ENCODE data around the gene TSPOAP1.

TSPOAP1 gene

DNA sequence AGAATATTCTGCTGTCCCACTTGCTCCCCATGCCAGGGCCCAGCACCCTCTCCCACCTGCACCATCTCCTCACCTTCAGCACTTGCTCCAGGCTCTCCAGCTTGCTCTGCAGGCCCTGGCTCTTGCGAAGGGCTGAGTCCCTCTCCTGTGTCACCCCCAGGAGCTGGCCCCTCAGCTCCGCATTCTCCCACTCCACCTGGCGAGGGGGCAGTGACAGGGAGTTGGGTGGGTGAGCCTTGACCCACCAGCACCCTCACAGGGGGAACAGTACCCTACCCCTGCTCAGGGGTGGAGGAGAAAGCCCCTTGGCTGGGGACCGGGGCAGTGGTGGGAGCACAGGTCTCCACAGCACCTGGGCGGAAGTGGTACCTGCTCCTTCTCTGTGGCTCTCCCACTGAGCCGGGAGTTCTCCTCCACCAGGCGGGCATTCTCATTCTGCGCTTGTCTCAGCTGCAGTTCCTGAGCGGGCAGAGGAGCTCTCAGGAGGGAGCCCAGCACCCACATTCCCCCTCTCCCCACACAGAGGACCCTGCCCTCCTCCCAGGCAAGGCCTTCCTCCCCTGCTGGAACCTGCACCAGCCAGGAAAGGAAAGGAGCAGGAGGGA is 5.9 kb downstream of the TSPOAP1 start:
- Histone ChIP-seq H3K36me3 (ENCODE audit: control insufficient read depth, low read depth, low read length) (no peaks in the 10 kb centered on the region), H3K9me3 (ENCODE audit: control insufficient read depth, low read depth, low read length) (no peaks in the 10 kb centered on the region), H3K9ac (ENCODE audit: low read length) (no peak overlapping the region), H3K27me3 (ENCODE audit: control insufficient read depth, insufficient read depth, low read length) (peaks cover 12% of the 10 kb centered on the region), H3K4me1 (ENCODE audit: control insufficient read depth, low read depth, low read length) (peaks cover 16% of the 10 kb centered on the region), H3K4me3 (ENCODE audit: low read length) (no peak overlapping the region), H3K27ac (ENCODE audit: low read length) (no peak overlapping the region)

DNA sequence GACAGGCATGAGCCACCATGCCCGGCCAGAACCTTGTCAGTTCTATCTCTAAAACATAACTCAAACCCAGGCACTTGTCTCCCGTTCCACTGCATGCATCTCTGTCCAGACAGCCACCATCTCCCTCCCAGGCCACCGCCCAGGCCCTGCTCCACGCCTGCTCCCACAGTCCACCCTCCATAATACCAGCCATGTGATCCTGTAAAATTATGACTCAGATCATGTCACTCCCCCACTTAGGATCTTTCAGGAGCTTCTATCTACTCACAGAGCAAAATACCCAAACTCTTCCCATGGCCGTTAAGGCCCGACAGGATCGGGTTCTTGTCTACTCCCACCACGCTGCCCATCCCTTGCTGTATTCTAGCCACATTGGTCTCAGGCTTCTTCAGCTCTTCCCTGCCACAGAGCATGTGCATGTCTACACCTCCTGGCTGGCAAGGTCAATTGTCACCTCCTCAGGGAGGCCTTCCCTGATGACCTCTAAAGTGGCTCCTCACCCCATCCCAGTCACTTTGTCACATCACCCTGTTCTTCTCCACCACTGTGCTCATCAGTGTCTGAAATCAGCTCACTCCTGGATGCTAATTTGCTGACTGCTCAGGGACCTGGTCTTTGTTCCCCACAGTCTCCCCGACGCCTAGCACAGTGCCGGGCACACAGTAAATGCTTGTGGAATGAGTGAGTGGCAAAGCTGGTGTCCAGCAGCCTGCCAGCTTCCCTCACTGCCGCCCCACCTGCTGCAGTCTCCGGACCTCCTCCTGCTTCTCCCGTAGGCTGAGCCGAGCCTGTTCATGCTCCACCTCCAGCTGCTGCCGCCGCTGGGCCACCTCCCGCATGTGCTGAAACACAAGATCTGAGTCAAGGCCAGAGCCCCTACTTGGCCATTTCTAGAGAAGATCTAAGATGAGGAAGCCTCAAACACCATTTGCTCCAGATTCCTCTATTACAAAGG is 6.7 kb downstream of the TSPOAP1 start:
- no peak overlapping the region for H3K9ac ChIP-seq (ENCODE audit: low read length)
- no peaks in the 10 kb centered on the region for H3K9me3 ChIP-seq (ENCODE audit: control insufficient read depth, low read depth, low read length)
- H3K27ac ChIP-seq (ENCODE audit: low read length) = no peak overlapping the region
- H3K4me3 ChIP-seq (ENCODE audit: low read length) = no peak overlapping the region
- H3K4me1 ChIP-seq (ENCODE audit: control insufficient read depth, low read depth, low read length) = peaks cover 16% of the 10 kb centered on the region
- peaks cover 12% of the 10 kb centered on the region for H3K27me3 ChIP-seq (ENCODE audit: control insufficient read depth, insufficient read depth, low read length)
- no peaks in the 10 kb centered on the region for H3K36me3 ChIP-seq (ENCODE audit: control insufficient read depth, low read depth, low read length)

DNA sequence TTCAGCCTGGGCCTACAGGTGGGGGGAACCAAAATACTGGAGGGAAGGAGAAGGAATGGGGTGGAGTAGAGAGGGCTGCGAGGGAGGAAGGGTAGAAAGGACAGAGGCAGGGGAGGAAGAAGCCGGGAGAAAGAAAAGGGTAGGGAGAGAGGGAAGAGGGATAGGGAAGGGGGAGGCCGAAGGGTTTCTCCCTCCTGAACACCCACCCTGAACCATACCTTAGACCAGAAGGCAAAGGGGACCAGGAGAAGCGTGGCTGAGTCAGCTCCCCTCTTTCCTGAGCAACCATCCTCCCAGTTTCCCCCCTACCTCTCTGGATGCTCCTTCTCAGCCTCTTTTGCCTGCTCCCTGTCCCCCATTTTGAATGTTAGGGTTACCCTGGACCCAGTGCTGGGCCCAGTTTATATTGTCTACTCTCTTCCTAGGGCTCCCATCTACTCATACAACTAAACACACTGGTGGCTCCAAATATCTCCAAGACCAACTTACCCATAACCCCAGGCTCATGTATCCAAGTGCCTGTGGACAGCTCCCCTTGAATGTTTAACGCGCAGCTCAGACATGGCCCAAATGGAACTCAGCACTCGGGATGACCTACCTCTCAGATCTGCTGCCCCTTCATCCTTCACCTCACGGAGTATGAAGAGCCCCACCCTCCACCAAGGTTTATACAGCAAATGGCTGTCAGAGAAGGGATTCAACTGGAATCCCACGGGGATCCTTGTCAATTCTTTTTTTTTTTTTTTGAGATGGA is 7.8 kb downstream of the TSPOAP1 start:
- Histone ChIP-seq H3K27ac (ENCODE audit: low read length) (no peak overlapping the region), H3K4me1 (ENCODE audit: control insufficient read depth, low read depth, low read length) (peaks cover 13% of the 10 kb centered on the region), H3K9ac (ENCODE audit: low read length) (no peak overlapping the region), H3K4me3 (ENCODE audit: low read length) (no peak overlapping the region), H3K9me3 (ENCODE audit: control insufficient read depth, low read depth, low read length) (no peaks in the 10 kb centered on the region), H3K36me3 (ENCODE audit: control insufficient read depth, low read depth, low read length) (no peaks in the 10 kb centered on the region), H3K27me3 (ENCODE audit: control insufficient read depth, insufficient read depth, low read length) (peaks cover 12% of the 10 kb centered on the region)

DNA sequence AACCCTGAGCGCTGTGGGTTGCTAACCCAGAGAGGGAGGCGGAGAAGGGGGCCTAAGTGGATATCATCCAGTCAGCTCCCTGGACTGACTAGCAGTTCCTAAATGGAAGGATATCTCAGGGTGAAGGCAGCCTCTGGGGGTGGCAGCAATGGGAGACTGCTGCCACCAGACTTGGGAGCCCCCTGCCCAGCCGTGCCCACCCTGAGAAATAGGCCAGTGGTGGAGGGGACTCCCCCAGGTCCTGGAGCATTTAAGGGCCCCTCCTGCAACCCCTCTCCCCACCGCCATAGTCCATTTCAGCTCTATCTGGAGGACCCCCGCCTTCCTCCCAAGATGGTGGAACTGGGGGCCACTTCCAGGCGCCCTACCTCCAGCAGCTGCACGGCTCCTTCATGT is 8.4 kb downstream of the TSPOAP1 start:
- Histone ChIP-seq H3K9ac (ENCODE audit: low read length) (no peak overlapping the region), H3K27ac (ENCODE audit: low read length) (no peak overlapping the region), H3K36me3 (ENCODE audit: control insufficient read depth, low read depth, low read length) (no peaks in the 10 kb centered on the region), H3K27me3 (ENCODE audit: control insufficient read depth, insufficient read depth, low read length) (peaks cover 12% of the 10 kb centered on the region), H3K4me3 (ENCODE audit: low read length) (no peak overlapping the region), H3K9me3 (ENCODE audit: control insufficient read depth, low read depth, low read length) (no peaks in the 10 kb centered on the region), H3K4me1 (ENCODE audit: control insufficient read depth, low read depth, low read length) (peaks cover 10% of the 10 kb centered on the region)

DNA sequence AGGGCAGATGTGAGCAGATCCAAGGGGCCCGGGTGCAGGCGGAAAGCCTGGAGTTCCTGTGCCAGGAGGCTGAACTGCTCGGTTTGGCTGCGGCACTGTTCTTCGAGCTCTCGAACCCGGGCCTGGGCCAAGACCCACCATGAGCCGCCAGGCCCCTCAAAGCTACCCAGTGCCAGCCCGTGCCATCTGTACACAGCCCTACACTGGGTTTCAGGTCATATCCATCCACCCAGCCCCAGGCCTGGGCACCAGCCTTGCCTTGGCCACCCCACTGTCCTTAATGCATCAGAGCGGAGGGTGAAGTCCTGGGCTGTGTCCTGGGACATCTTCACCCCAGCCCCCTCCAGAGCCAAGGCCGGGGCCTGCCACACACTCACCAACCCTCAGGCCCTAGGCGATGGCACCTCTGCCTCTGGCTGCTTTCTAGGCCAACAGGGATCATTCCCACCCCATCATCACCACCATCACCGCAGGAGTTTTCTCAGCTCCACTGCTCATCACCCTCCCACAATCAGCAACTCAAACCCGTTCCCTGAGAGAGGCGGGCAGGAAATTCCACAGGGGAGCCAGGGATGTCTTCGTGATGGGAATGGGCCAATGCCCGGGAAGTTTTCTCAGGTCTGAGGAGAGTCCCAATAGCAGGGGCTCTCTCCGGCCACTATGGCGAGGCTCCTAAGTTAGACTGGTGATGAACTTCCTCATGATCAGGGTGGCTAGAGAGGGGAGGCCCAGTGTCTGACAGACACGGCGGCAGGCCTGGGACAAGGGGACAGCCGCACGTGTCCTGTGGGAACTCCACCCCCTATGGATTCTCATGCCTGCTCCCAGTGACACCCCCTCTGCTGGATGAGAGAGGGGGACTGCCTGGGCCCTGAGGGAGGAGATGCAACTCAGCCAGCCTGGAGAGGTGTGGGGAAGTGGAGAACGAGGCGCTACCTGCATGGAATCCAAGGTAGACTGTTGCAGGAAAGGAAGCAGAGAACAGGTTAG is 9.1 kb downstream of the TSPOAP1 start:
- no peaks in the 10 kb centered on the region for H3K9me3 ChIP-seq (ENCODE audit: control insufficient read depth, low read depth, low read length)
- no peak overlapping the region for H3K27ac ChIP-seq (ENCODE audit: low read length)
- no peaks in the 10 kb centered on the region for H3K36me3 ChIP-seq (ENCODE audit: control insufficient read depth, low read depth, low read length)
- no peak overlapping the region for H3K9ac ChIP-seq (ENCODE audit: low read length)
- no peak overlapping the region for H3K4me3 ChIP-seq (ENCODE audit: low read length)
- peaks cover 8% of the 10 kb centered on the region for H3K27me3 ChIP-seq (ENCODE audit: control insufficient read depth, insufficient read depth, low read length)
- H3K4me1 ChIP-seq (ENCODE audit: control insufficient read depth, low read depth, low read length) = peaks cover 6% of the 10 kb centered on the region

DNA sequence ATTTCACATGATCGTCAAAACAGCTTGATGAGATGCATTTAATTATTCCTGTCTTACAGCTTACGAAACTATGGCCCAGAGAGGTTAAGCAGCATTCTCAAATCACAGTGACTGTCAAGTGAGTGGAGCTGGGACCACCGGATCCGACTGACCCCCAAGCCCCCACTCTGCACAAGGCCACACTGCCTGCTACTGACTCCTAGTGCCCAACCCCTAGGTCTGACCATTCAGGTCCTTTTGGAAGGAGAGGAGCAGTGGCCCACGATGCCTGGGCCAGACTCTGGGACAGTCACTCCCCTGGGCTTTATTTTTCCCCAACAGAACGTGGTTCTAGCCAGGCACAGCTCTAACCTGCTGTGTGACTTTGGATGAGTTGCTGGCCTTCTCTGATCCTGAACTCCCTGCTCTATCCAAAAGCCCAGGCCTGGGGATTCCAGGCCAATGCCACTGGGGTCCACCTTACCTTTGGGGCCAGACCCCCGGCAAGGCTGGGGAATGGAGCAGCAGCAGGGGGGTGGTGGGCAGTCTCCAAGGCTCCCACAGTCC is 9.9 kb downstream of the TSPOAP1 start:
- Histone ChIP-seq H3K36me3 (ENCODE audit: control insufficient read depth, low read depth, low read length) (no peaks in the 10 kb centered on the region), H3K9ac (ENCODE audit: low read length) (no peak overlapping the region), H3K4me1 (ENCODE audit: control insufficient read depth, low read depth, low read length) (peaks cover 1% of the 10 kb centered on the region), H3K9me3 (ENCODE audit: control insufficient read depth, low read depth, low read length) (no peaks in the 10 kb centered on the region), H3K27me3 (ENCODE audit: control insufficient read depth, insufficient read depth, low read length) (peaks cover 3% of the 10 kb centered on the region), H3K4me3 (ENCODE audit: low read length) (no peak overlapping the region), H3K27ac (ENCODE audit: low read length) (no peak overlapping the region)

DNA sequence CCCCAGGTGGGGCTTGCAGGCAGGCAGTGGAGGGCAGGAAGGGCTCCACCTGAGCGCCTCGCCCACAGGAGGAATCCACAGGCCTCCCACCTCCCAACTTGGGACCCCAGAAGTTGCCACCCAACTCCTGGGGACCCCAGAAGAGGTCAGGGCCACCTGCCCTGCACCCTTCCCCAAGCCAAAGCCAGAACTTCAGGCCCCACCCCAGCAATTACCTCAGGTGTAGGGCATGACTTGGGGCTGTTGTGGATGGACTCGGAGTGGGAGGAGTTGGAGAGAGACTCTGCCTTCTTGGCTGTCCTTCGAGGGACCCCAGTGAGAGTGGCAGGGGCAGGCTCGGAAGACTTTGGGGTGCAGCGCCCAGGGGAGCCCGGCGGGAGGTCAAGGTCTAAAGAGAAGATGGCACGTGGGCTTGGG is 10.5 kb downstream of the TSPOAP1 start:
- no peaks in the 10 kb centered on the region for H3K36me3 ChIP-seq (ENCODE audit: control insufficient read depth, low read depth, low read length)
- no peaks in the 10 kb centered on the region for H3K4me1 ChIP-seq (ENCODE audit: control insufficient read depth, low read depth, low read length)
- no peaks in the 10 kb centered on the region for H3K9me3 ChIP-seq (ENCODE audit: control insufficient read depth, low read depth, low read length)
- H3K27me3 ChIP-seq (ENCODE audit: control insufficient read depth, insufficient read depth, low read length) = no peaks in the 10 kb centered on the region
- H3K4me3 ChIP-seq (ENCODE audit: low read length) = no peak overlapping the region
- H3K9ac ChIP-seq (ENCODE audit: low read length) = no peak overlapping the region
- H3K27ac ChIP-seq (ENCODE audit: low read length) = no peak overlapping the region

DNA sequence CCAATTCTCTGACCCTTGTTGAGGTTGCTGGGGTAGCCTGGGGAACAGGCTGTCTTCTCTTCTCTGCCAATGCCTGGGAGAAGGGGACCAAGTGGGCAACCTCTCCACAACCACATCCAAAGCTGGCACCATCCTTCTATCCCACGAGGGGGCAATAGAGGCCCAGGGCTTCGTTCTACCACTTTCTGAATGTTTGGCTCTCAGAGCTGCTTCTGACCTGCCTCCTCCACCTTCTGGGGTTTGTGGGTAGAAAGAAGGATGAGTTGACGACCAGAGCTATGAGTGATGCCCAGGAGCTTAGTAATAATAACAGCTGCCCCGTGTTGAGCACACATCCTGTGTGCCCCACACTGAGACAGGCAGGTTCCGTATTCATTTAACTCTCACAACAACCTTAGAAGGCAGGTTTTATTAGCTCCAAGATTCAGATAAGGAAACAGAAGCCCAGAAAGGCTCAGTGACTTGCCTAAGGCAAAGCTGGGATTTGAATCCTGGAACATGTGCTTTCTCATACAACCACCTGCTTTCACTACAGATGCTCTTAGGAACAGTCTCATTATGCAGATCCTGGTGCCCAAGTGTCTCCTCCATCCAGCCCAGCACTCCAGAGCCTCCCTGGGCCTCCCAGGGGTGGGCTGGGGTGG is 11.1 kb downstream of the TSPOAP1 start:
- Histone ChIP-seq H3K27ac (ENCODE audit: low read length) (no peak overlapping the region), H3K4me1 (ENCODE audit: control insufficient read depth, low read depth, low read length) (no peaks in the 10 kb centered on the region), H3K9ac (ENCODE audit: low read length) (no peak overlapping the region), H3K36me3 (ENCODE audit: control insufficient read depth, low read depth, low read length) (no peaks in the 10 kb centered on the region), H3K27me3 (ENCODE audit: control insufficient read depth, insufficient read depth, low read length) (no peaks in the 10 kb centered on the region), H3K9me3 (ENCODE audit: control insufficient read depth, low read depth, low read length) (no peaks in the 10 kb centered on the region), H3K4me3 (ENCODE audit: low read length) (no peak overlapping the region)

DNA sequence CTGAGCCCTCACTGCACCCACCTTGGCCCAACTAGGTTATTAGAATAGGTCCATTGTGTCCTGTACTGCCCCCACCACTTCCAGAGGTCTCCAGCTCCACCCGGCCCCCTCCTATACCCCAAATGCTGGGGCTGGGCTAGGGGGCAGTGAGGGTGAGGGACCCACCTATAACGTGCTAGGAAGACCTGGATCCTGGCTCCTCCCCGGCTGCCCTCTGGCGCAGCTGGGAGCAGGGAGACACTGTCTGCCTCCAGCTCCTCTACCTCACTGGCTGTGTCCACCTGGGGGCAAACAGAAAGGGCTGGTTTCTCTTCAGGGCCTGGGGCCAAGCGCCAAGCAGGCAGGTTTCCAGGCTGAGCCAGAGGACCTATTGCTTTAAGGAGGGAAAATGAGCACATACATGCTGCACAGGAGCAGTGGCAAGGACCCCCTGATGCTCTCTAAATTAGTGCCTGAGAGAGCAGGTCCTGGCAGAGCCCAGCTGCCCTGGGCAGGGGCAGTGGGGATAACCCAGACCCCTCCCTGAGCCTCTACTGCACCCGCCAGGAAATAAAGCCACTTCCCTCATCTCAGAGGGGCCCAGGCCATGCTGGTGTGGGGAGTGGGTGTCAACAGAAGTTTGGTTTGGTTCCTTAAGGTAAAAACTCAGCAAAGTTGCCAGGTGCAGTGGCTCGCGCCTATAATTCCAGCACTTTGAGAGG is 12.2 kb downstream of the TSPOAP1 start:
- no peak overlapping the region for H3K9ac ChIP-seq (ENCODE audit: low read length)
- no peaks in the 10 kb centered on the region for H3K9me3 ChIP-seq (ENCODE audit: control insufficient read depth, low read depth, low read length)
- no peaks in the 10 kb centered on the region for H3K36me3 ChIP-seq (ENCODE audit: control insufficient read depth, low read depth, low read length)
- no peak overlapping the region for H3K4me3 ChIP-seq (ENCODE audit: low read length)
- H3K27ac ChIP-seq (ENCODE audit: low read length) = no peak overlapping the region
- H3K27me3 ChIP-seq (ENCODE audit: control insufficient read depth, insufficient read depth, low read length) = no peaks in the 10 kb centered on the region
- no peaks in the 10 kb centered on the region for H3K4me1 ChIP-seq (ENCODE audit: control insufficient read depth, low read depth, low read length)

DNA sequence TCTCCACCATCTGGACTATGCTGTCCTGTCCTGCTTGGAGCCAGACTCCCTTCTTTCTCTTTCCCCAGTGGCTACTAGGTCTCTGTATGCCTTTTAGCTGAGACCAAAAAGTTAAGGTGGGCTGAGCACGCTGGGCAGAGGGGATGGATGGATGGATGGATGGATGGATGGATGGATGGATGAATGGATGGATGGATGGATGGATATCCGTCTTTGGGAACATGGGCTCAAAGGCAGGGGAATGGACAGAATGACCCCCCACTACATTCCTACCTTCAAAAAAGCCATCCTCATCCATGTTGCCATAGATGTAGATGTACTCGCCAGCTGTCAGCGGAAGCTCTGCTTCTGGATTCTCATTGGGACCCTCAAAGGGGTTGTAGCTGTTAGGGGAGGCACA is 12.8 kb downstream of the TSPOAP1 start:
- H3K27me3 ChIP-seq (ENCODE audit: control insufficient read depth, insufficient read depth, low read length) = no peaks in the 10 kb centered on the region
- no peak overlapping the region for H3K27ac ChIP-seq (ENCODE audit: low read length)
- no peaks in the 10 kb centered on the region for H3K36me3 ChIP-seq (ENCODE audit: control insufficient read depth, low read depth, low read length)
- H3K4me3 ChIP-seq (ENCODE audit: low read length) = no peak overlapping the region
- no peaks in the 10 kb centered on the region for H3K9me3 ChIP-seq (ENCODE audit: control insufficient read depth, low read depth, low read length)
- H3K4me1 ChIP-seq (ENCODE audit: control insufficient read depth, low read depth, low read length) = no peaks in the 10 kb centered on the region
- no peak overlapping the region for H3K9ac ChIP-seq (ENCODE audit: low read length)

Measured in iPS-18a (cell line).